Activated naive CD4-positive, alpha-beta T cell (primary cell): ENCODE results near the gene ERC2.

Experiments used
- DNase-seq, 4 experiments: peaks; one replicate each; lab custom pipeline; 2025; lab: John Stamatoyannopoulos, UW

Gene ERC2

DNA sequence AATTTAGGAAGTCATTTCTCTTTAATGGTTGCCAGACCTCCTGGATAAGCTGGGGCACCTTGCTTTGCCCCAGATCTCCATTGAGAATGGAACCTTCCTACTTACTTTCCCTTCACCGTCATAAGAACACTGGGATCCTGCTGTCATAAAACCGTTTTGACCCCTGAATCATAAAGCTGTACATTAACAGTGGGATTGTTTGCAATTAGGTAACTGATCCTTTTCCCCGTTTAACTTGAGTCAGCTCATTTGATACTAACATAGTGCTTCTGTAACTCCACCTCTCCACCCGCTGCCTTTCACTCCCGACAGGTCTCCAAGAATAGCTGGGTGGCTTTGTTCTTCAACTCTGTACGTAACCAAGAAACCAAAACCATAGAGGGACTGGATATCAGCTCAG lies 673.0 kb downstream of the ERC2 start:
- DNase-seq: no peak

GRCh38 chr3:55792742-55793141 lies 675.5 kb downstream of the ERC2 start:
- no peak for DNase-seq

GRCh38 chr3:55792009-55792408 lies 676.3 kb downstream of the ERC2 start:
- no peak for DNase-seq

DNA sequence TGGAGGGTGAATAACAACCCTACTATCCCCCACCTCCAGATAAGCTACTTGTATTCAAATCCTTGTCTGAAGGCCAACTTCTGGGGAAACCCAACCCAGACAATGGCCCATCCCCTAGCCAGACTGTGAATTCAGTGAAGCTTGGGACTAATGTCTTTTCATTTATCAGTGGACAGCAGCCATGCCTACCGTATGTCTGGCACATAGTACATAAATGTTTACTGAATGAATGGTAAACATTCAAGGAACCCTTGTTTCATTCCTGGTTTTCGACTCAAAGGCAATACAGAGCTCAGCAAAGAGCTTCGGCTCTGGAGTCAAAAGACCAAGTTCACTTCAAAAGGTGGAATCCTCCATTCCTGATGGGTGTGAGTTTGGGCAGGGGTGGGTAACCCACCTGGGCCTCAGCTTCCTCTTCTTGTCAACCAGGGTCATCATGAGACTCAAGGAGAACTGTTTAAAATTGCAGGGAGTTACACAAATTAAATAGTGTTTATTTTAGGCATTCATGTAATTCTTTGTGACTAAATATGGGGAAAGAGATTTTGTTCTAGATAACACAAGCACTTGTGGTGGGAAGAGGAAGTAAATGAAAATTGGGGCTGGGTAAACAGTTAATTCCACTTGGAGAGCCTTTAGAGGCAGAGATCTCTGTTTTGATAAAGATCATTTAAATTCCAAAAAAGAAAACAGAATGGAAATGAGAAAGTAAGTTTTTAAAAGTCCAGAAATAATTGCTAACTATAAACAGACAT lies 677.5 kb downstream of the ERC2 start:
- no peak for DNase-seq

DNA sequence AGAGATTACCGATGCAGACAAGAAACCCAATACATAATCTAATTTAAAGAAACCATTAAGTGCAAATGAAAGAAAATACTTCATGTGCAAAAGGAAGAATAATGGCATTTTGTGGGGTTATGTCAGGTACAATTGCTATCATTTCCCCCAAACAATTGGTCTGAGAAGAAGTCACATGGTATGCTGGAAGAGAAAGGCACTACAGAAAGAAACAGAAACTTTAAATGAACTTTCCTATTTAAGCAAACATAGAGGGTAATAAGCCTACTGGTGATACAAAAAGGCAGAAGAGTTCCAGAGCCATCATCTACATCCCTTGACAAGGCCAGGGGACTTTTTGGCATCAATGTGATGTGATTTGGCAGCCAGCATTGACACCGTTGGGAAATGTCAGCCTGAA lies 678.8 kb downstream of the ERC2 start:
- DNase-seq: no peak

DNA sequence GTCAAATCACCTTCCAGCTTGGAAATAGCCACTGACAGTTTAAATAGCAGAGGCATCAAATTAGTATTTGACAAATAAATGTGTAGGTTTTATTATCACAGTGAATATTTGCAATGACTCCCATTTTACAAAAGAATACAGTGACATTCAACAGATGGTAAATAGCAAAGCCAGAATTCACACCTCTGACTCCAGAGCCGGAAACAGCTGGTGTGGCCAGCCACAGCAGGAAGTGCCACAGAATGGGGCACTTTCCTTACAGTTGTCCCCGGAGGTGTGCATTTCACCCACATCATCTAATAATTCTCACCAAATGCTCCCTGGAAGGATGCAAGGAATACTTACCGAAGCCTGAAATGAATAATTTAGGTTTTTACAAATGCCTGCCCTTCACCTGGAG lies 685.5 kb downstream of the ERC2 start:
- no peak for DNase-seq

- no peak for DNase-seq
Measured at GRCh38 chr3:55782351-55782750, 685.9 kb downstream of the ERC2 start.

DNA sequence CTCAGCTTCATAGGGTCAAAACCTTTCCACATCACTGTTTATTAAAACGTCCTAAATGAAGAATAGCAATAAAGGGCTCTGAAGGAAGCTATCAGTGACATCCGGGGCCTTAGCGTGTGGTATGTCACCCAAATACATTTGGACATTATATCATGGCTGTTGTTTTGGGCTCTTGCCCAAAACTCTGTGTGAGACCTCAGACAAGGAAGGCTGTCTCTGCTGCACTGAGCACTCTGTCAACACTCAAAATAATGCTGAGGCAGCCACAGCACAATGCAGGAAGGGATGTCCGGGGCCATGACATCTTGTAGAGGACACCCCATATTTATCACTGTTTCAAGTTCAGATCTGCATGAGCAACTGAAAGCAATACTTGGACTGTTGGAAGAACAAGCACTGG lies 687.4 kb downstream of the ERC2 start:
- DNase-seq: no peak

DNA sequence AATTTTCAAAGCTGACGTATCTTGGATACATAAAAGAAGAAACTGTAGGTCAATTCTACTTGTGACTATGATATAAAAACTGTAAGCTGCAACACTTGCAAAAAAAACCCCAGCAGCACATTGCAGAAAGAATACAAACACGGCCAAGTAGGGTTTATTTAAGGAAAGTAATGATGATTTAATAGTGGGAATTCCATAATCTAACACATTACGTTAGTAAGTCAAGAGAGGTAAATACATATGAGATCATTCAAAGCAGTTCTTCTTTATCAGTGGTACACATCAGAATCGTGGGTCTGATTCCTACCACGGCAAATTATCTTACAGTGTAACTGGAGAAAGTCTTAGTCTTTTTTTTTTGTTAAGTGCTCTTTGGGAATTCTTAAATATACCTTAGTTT lies 688.7 kb downstream of the ERC2 start:
- DNase-seq: no peak

DNA sequence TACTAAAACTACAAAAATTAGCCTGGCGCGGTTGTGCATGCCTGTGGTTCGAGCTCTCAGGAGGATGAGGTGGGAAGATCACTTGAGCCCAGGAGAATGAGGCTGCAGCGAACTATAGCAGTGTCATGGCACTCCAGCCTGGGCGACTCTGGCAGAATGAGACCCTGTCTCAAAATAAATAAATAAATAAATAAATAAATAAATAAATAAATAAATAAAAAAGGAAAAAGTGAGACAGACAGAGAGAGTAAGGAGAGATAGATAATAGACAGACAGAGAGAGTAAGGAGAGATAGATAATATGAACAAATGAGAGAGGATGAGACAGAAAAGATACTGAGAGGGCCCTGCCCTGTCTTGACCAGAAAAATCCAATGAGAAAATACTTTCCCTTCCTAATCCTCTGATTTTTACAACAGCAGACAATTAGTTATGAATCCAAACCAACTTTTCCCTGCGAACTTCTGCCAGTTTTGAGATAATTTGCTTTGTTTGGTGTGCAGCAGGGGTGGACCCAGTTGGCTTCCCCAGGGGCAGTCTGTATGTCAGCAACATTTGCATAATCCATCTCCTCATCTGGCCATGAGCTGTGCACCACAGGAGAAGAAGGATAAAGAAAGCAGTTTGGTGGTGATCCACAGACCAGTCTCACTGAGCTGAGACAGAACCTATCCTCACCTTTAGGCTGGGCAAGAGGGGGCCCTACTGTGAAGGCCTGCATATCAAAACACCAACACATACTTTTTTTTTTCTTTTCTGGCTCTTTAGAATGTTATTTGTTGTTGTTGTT lies 692.7 kb downstream of the ERC2 start:
- DNase-seq: no peak

DNA sequence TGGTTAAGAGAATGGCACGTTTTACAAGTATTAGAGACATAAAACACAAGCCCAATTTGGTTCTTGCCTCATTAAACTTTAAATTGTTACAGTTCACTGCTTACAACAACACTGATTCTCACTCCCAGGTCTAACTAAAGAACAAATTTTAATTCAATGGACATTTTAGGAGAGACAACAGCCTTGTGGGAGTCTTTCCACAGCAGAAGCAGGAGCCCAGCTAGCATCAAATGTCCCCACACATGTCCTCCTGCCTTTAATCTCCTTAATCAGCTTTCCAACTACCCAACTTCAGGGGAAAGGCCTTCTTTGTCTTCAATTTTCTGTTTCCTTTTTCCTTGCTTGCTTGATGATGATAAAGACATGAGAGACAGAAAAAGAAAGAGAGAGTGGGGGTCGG lies 693.4 kb downstream of the ERC2 start:
- DNase-seq: no peak

DNA sequence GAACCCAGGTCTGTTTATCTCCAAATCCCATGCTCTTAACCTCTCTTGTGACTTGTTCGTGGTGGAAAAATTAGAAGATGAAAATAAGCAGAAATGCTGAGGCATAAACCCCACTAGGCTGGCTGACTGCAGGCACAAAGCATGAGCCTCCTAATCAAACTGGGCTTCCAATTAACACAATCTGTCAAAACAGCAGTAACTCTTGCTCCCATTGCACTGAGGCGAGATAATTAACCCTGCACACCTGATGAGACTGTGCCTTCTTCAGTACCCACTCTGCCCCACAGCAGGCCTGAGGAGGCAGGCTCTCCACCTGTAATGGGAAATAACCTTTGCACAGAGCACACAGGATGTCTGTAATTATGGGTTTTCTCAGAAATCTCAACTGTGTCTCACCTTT lies 696.8 kb downstream of the ERC2 start:
- no peak for DNase-seq

DNA sequence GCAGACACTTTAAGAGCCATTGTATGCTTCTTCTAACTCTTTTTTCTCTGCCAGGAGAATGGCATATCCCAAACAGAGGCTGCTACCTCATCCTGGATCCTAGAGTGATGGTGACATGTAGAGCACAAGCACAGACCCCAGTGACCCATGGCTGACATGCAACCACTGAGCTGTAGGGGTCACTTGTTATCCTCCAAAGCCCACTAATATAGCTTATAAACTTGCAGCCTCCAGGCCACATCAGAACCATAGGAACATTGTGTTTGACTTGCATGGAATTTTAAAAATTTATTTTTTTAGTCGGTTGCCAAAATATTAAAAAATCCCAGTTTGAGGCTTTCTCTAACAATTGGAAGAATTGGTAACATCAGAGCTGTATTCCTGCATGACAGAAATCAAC lies 698.2 kb downstream of the ERC2 start:
- no peak for DNase-seq

DNA sequence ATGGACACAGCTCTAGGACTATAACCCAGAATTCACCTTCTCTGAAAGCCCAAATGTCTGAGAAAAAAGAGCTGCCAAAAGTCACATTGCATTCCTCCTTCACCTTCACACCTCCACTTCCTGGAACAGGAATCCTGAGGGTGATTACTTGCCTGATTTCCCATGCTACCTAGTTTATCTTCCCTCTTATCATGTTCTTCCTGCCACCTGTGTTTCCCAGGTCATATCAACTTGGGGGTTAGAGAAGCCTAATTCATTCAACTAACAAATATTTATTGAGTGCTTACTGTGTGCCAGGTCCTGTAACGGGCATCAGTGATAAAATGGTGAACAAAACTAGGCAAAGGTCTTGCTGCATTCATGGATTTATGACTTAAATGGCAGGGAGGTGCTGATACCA lies 701.5 kb downstream of the ERC2 start:
- DNase-seq: no peak

- no peak for DNase-seq
Measured at GRCh38 chr3:55765906-55766701, 702.2 kb downstream of the ERC2 start.

DNA sequence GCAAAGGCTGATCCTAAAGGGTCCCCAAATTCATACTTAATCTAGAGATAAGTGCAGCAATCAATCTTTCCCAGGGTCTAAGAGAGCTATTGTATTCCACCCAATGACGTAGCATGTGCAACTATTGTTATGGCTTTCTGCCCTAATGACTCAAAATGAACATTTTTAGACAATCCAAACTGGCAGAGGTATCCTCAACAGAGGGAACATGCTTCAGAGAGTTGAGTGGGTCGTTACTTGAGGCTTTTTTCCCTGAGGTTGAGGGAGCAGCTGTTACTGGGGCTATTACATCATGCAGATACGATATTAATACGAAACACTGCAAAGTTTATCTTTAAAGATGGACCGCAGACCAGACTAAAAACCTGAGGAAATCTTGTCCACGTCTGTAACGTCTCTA lies 702.9 kb downstream of the ERC2 start:
- DNase-seq: no peak

DNA sequence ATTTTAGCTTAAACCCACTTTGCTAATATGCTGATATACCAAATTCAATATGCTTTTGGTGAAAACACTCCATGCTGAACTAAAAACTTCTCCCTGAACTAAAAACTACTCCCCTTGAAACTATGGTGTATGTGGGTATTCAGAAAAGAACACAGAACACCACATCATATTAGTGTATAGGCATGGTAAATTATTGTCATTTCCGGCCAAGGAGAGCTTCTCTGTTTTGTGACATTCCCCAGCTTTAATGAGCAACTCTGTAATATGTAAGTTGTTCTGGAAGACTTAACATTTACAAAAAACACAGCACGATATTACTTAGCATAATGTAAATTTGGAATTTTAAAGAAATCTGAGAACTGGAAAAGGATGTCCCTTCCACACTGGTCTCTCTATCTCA lies 711.3 kb downstream of the ERC2 start:
- no peak for DNase-seq

GRCh38 chr3:55755516-55756205 lies 712.6 kb downstream of the ERC2 start:
- DNase-seq: no peak

GRCh38 chr3:55752911-55753310 lies 715.4 kb downstream of the ERC2 start:
- DNase-seq: no peak

GRCh38 chr3:55751730-55752129 lies 716.5 kb downstream of the ERC2 start:
- DNase-seq: no peak

GRCh38 chr3:55750525-55750924 lies 717.7 kb downstream of the ERC2 start:
- DNase-seq: no peak

DNA sequence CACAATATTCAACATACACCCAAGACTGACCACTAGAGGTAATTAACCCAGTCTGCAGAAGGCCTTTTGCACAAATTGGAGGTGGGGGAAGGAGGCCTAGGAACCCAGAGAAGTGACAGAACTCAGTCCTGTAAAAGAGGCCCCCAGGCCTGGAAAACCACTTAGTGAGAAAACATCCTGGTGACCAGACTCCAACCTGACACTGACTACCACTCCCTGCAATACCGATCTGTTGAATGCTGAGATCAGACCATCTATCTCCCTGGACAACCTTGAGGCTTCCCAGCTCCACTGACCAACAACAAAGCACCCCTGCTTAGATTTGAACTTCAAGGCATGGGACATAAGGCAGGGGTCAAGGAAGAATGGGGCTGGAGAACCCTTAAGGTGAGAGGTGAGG lies 719.2 kb downstream of the ERC2 start:
- DNase-seq: no peak
